SH-SY5Y (cell line): ENCODE measurements around the gene DLGAP3.

Experiments
- GATA2 ChIP-seq: IDR thresholded peaks from 2 replicates; pipeline ENCODE4 v1.6.1; 2011; ENCODE audit warnings: mild to moderate bottlenecking, low read depth, low read length
- GATA3 ChIP-seq: IDR thresholded peaks from 2 replicates; pipeline ENCODE4 v1.6.1; 2011; ENCODE audit warnings: low read depth, mild to moderate bottlenecking, low read length, moderate library complexity

DNA sequence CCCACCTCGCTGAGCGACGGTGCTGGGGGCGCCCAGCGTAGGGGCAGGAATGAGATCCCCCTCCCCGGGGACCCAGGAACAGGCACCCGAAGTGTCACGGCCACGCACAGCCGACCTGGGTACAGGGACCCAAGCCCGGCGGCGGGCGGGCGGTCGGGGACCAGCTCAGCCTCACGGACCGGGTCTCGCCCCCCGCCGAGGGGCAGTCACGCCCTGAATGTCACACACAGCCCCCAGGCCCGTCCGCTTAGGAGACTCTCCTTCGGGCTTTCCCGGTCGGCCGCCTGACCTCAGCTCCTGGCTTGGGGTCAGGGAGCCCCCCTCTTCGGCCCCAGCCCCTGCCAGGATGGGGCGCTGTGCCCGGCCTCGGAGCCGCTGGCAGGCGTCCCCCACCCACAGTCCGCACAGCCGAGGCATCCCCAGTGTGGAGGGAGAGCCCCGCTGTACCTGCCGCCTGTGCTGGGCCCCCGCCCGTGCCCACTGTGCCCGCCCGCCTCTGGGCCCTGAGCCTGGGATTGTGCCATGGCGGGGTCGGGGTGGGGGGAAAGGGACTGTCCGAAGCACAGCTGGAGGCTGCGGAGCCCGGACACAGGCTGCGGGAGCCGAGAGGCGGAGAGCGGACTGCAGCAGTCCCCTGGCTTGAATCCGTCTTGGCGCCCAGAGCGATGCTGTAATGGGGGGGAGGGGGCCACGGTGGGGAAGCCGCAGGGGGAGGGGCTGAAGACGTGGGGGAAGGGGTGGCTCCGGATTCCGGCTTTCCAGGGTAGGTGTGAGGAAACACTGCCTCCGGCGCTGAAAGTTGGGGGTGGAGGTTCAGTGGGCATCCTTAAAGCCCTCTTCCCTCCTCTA, 627 bp upstream of the DLGAP3 start:
- TF ChIP-seq GATA2: no peak
- no peak for TF ChIP-seq GATA3
